ENCODE data around the gene ST3GAL3. TPM values are rescaled to one million over a fixed set of nuclear protein-coding genes. Genes with fewer than 3 reads are reported as not detected.

Gene ST3GAL3
- total and polyA plus RNA-seq, 10 of the 15 experiments (the other 5 are each of a cell fraction or from before 2014, with no cell fraction given), result 1.2 to 19.3 (median 11.0) TPM

- TF ChIP-seq ZBTB40 (IDR thresholded peaks at IDR 0.05; ENCODE audit: borderline replicate concordance), result no peak
- no peak for TF ChIP-seq RBBP5 (conservative IDR thresholded peaks at IDR 0.05)
- no peak for TF ChIP-seq TCF3 (IDR thresholded peaks at IDR 0.05; ENCODE audit: borderline replicate concordance, insufficient read depth, low read depth, low read length)
- TF ChIP-seq EGR1 (IDR thresholded peaks at IDR 0.05; ENCODE audit: borderline replicate concordance in 1 of 2, low read depth in 2 of 2, low read length in 2 of 2), result no peak
- TF ChIP-seq NFIC (IDR thresholded peaks at IDR 0.05; ENCODE audit: low read depth, low read length), result no peak
- TF ChIP-seq FOXK2 (IDR thresholded peaks at IDR 0.05), result no peak
- TF ChIP-seq SIX5 (IDR thresholded peaks at IDR 0.05; ENCODE audit: low read depth, low read length, severe bottlenecking), result no peak
- no peak for TF ChIP-seq JUND (IDR thresholded peaks at IDR 0.05; ENCODE audit: low read depth, low read length)
- TF ChIP-seq POLR2AphosphoS5 (IDR thresholded peaks at IDR 0.05; ENCODE audit: low read length), result no peak
- no peak for TF ChIP-seq SMC3 (IDR thresholded peaks at IDR 0.05; ENCODE audit: borderline replicate concordance, low read length)
- no peak for TF ChIP-seq ZNF592 (IDR thresholded peaks at IDR 0.05)
- no peak for TF ChIP-seq ZNF687 (IDR thresholded peaks at IDR 0.05)
- no peak for TF ChIP-seq BCLAF1 (IDR thresholded peaks at IDR 0.05)
- TF ChIP-seq ZZZ3 (IDR thresholded peaks at IDR 0.05; ENCODE audit: control insufficient read depth, insufficient read length, low read depth), result no peak
- TF ChIP-seq ZNF24 (IDR thresholded peaks at IDR 0.05), result no peak
These were observed 231.0 kb downstream of the ST3GAL3 start (continued) for GRCh38 chr1:43938383-43938782.

Measured in GM12878 (cell line).